Hepatocyte (in vitro differentiated cells): ENCODE data around the gene SELENOF. TPM values are rescaled to one million over a fixed set of nuclear protein-coding genes. Genes with fewer than 3 reads are reported as not detected.

Source experiments
- DNase-seq: peaks from one replicate; pipeline ENCODE4 v3.0.0-alpha.2; 2016; ENCODE audit warnings: low spot score
- H2AFZ ChIP-seq: fragments of 200-600 bp; sonication (generic); 2 replicates; pipeline ENCODE4 v1.6.0; 2016; ENCODE audit warnings: antibody characterized with exemption, mild to moderate bottlenecking
- H3K27ac ChIP-seq: fragments of 200-600 bp; sonication (generic); 2 replicates; pipeline ENCODE4 v1.5.1; 2016; ENCODE audit warnings: mild to moderate bottlenecking
- H3K27me3 ChIP-seq: fragments of 200-600 bp; sonication (generic); 2 replicates; pipeline ENCODE4 v1.6.1; 2016
- H3K36me3 ChIP-seq: fragments of 200-600 bp; sonication (generic); replicated peaks from 2 replicates; pipeline ENCODE4 v1.5.1; 2016; ENCODE audit warnings: low read depth; ENCODE audit not compliant: insufficient read depth
- H3K4me1 ChIP-seq: fragments of 200-600 bp; sonication (generic); 2 replicates; pipeline ENCODE4 v1.5.1; 2016; ENCODE audit warnings: mild to moderate bottlenecking, moderate library complexity; ENCODE audit not compliant: insufficient read depth
- H3K4me2 ChIP-seq: fragments of 200-600 bp; sonication (generic); 2 replicates; pipeline ENCODE4 v1.6.0; 2016
- H3K4me3 ChIP-seq: fragments of 200-600 bp; sonication (generic); 2 replicates; pipeline ENCODE4 v1.5.1; 2016; ENCODE audit warnings: mild to moderate bottlenecking
- H3K79me2 ChIP-seq: fragments of 200-600 bp; sonication (generic); 2 replicates; pipeline ENCODE4 v1.6.0; 2017; ENCODE audit warnings: mild to moderate bottlenecking
- H3K9me2 ChIP-seq: fragments of 200-600 bp; sonication (generic); replicated peaks from 2 replicates; pipeline ENCODE4 v1.6.0; 2017; ENCODE audit warnings: mild to moderate bottlenecking; ENCODE audit not compliant: insufficient read depth
- H3K9me3 ChIP-seq: fragments of 200-600 bp; sonication (generic); 2 replicates; pipeline ENCODE4 v1.5.1; 2016; ENCODE audit warnings: low read depth, mild to moderate bottlenecking
- H4K20me1 ChIP-seq: fragments of 200-600 bp; sonication (generic); 2 replicates; pipeline ENCODE4 v1.6.0; 2016; ENCODE audit warnings: mild to moderate bottlenecking; ENCODE audit not compliant: insufficient read depth, poor library complexity, severe bottlenecking
- EZH2 ChIP-seq: fragments of 200-600 bp; sonication (generic); IDR thresholded peaks from 2 replicates; pipeline ENCODE4 v1.6.1; 2016; ENCODE audit warnings: antibody characterized with exemption, mild to moderate bottlenecking, borderline replicate concordance
- EZH2phosphoT487 ChIP-seq: fragments of 200-600 bp; sonication (generic); IDR thresholded peaks from one replicate; pipeline ENCODE4 v1.6.1; 2018; ENCODE audit warnings: antibody characterized with exemption, mild to moderate bottlenecking, low read depth, moderate library complexity; ENCODE audit not compliant: unreplicated experiment, severe bottlenecking
- WGBS: methylation state at CpG from one replicate; pipeline ENCODE4 v1.1.6; 2016; ENCODE audit warnings: low lambda C conversion rate; ENCODE audit errors: missing lambda C conversion rate; 5-methylcytosine and 5-hydroxymethylcytosine counted together
- polyA plus RNA-seq: library from polyadenylated mRNA; unstranded; fragments of >200 nt; fragmentation: Nextera tagmentation; extraction: Ambion mirVana; gene quantifications from 2 replicates; pipeline ENCODE4 v1.2.1, GENCODE V29; 2016
- total RNA-seq: library from RNA; depleted of rRNA; stranded (reverse); fragments of >200 nt; gene quantifications from 2 replicates; pipeline ENCODE4 v1.2.3, GENCODE V29; 2014
- TF ChIP-seq, protein P1 (sequence below): fragments of 200-600 bp; sonication (generic); IDR thresholded peaks from 2 replicates; pipeline ENCODE4 v1.5.1; 2016; ENCODE audit warnings: antibody characterized with exemption, mild to moderate bottlenecking; ENCODE audit not compliant: poor library complexity

SELENOF gene
- total and polyA plus RNA-seq, 2 experiments from 2014 or later, result 168 to 193 TPM

DNA sequence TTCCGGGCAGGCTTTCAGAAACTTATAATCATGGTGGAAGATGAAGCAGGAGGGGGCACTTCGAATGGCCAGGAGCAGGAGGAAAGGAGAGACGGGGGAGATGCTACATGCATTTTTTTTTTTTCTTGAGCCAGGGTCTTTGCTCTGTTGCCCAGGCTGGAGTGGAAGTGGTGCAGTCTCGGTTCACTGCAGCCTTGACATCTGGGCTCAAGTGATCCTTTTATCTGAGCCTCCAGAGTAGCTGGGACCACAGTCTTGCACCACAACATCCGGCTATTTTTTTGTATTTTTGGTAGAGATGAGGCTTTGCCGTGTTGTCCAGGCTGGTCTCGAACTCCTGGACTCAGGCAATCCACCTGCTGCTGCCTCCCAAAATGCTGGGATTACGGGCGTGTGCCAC lies 61.6 kb downstream of the SELENOF start:
- Histone ChIP-seq H3K79me2 (no peaks in the 10 kb centered on the region), H3K9me3 (no peaks in the 10 kb centered on the region), H3K4me3 (no peak overlapping the region), H3K4me2 (no peak overlapping the region), H3K36me3 (no peaks in the 10 kb centered on the region), H3K9me2 (no peaks in the 10 kb centered on the region), H3K27me3 (no peaks in the 10 kb centered on the region), H4K20me1 (no peaks in the 10 kb centered on the region), H3K4me1 (no peaks in the 10 kb centered on the region), H3K27ac (no peak overlapping the region), H2AFZ (no peak overlapping the region)
- WGBS, result 92% methylated on average over 9 of the region's 9 CpGs
- DNase-seq, result no peak
- no peak for TF ChIP-seq EZH2phosphoT487
- no peak for TF ChIP-seq EZH2
- TF ChIP-seq, protein P1, sequence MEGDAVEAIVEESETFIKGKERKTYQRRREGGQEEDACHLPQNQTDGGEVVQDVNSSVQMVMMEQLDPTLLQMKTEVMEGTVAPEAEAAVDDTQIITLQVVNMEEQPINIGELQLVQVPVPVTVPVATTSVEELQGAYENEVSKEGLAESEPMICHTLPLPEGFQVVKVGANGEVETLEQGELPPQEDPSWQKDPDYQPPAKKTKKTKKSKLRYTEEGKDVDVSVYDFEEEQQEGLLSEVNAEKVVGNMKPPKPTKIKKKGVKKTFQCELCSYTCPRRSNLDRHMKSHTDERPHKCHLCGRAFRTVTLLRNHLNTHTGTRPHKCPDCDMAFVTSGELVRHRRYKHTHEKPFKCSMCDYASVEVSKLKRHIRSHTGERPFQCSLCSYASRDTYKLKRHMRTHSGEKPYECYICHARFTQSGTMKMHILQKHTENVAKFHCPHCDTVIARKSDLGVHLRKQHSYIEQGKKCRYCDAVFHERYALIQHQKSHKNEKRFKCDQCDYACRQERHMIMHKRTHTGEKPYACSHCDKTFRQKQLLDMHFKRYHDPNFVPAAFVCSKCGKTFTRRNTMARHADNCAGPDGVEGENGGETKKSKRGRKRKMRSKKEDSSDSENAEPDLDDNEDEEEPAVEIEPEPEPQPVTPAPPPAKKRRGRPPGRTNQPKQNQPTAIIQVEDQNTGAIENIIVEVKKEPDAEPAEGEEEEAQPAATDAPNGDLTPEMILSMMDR, result no peak

DNA sequence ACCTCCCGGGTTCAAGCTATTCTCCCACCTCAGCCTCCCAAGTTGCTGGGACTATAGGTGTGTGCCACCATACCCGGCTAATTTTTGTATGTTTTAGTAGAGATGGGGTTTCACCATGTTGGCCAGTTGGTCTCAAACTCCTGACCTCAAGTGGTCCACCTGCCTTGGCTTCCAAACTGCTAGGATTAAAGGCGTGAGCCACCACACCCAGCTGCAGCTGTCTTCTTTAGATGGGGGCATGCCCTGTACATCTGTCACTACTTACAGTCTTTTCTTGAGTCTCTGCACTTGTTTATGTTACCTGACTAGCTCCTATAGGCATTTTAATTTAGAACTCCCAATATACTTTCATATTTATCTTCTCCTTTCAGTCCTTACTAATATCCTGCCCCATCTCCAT lies 64.2 kb downstream of the SELENOF start:
- no peaks in the 10 kb centered on the region for H3K9me2 ChIP-seq
- H2AFZ ChIP-seq, result no peak overlapping the region
- no peaks in the 10 kb centered on the region for H4K20me1 ChIP-seq
- no peak overlapping the region for H3K4me2 ChIP-seq
- no peaks in the 10 kb centered on the region for H3K27me3 ChIP-seq
- no peaks in the 10 kb centered on the region for H3K9me3 ChIP-seq
- no peak for DNase-seq
- no peaks in the 10 kb centered on the region for H3K79me2 ChIP-seq
- no peak for TF ChIP-seq EZH2
- TF ChIP-seq, protein P1, result no peak
- TF ChIP-seq EZH2phosphoT487, result no peak
- H3K4me1 ChIP-seq, result no peaks in the 10 kb centered on the region
- no peak overlapping the region for H3K27ac ChIP-seq
- no peaks in the 10 kb centered on the region for H3K36me3 ChIP-seq
- WGBS, result 98% methylated on average over 3 of the region's 3 CpGs
- H3K4me3 ChIP-seq, result no peak overlapping the region

DNA sequence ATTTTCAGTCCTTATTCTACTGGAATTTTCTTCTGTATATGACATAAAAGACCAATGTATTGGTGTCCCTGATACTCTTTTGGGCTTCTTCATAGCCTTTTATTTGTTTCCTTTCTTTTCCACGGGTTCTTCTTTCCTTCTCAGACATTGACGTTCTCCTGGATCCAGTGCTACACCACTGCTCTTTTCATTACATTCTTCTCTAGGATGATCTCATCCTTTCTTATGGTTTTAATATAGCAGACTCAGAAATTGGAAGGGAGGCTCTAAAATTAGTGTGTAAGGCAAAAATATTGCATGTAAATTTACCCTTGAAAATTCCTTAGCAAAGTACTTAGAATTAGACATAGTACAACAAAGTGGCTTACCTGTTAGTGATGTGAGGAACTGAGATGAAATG lies 65.3 kb downstream of the SELENOF start:
- no peaks in the 10 kb centered on the region for H3K9me3 ChIP-seq
- no peak overlapping the region for H3K4me3 ChIP-seq
- no peak overlapping the region for H2AFZ ChIP-seq
- no peaks in the 10 kb centered on the region for H3K27me3 ChIP-seq
- H3K9me2 ChIP-seq, result no peaks in the 10 kb centered on the region
- H4K20me1 ChIP-seq, result no peaks in the 10 kb centered on the region
- H3K36me3 ChIP-seq, result no peaks in the 10 kb centered on the region
- no peak overlapping the region for H3K4me2 ChIP-seq
- H3K79me2 ChIP-seq, result no peaks in the 10 kb centered on the region
- no peaks in the 10 kb centered on the region for H3K4me1 ChIP-seq
- DNase-seq, result no peak
- 84% methylated on average over 2 of the region's 2 CpGs for WGBS
- TF ChIP-seq, protein P1, result no peak
- TF ChIP-seq EZH2phosphoT487 (no peak), EZH2 (no peak)
- no peak overlapping the region for H3K27ac ChIP-seq

DNA sequence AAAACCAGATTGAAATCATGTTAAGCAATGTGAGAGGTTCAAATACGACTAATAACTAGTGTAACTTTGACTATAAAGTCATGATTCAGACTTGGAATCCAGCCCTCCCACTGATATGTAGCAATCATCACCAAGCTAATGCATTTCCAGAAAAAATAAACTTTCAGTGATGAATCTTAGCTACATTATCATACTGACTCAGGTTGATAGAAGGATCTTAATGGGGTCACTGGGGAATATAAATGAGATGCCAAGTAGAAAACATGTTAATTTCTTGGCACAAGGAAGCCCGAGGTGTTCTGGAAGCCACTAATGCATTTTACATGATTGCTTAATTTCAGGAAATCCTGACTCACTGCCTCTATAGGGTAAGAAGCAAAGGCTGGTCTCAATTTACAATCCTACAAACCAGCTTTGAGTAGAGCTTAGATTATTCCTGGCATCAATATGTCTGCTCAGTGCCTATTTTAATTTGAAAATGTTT lies 67.7 kb downstream of the SELENOF start:
- Histone ChIP-seq H3K4me1 (no peaks in the 10 kb centered on the region), H3K9me2 (no peaks in the 10 kb centered on the region), H2AFZ (no peak overlapping the region), H3K4me3 (no peak overlapping the region), H3K27me3 (no peaks in the 10 kb centered on the region), H3K27ac (no peak overlapping the region), H4K20me1 (no peaks in the 10 kb centered on the region), H3K4me2 (no peak overlapping the region), H3K36me3 (no peaks in the 10 kb centered on the region), H3K9me3 (no peaks in the 10 kb centered on the region), H3K79me2 (no peaks in the 10 kb centered on the region)
- TF ChIP-seq EZH2phosphoT487 (no peak), EZH2 (no peak)
- TF ChIP-seq, protein P1, result no peak
- no peak for DNase-seq
- WGBS, result 50% methylated on average over 2 of the region's 2 CpGs
